Cardiac muscle cell (in vitro differentiated cells and primary cell): ENCODE results near the gene IMMP2L. TPM values are rescaled to one million over a fixed set of nuclear protein-coding genes. Genes with fewer than 3 reads are reported as not detected.

Experiments
- DNase-seq, 2 donors: peaks; one replicate each; pipeline versions ENCODE4 v3.0.0 to v3.0.0-alpha.2; 2010 to 2017; ENCODE audit warnings: low read depth in 1 of 2, low spot score in 1 of 2
- H3K27ac ChIP-seq: fragments of 200-600 bp; sonication (generic); 2 replicates; pipeline ENCODE4 v1.5.1; 2016
- H3K27me3 ChIP-seq: fragments of 200-600 bp; sonication (generic); 2 replicates; pipeline ENCODE4 v1.6.0; 2016; ENCODE audit warnings: control low read depth
- H3K36me3 ChIP-seq: fragments of 200-600 bp; sonication (generic); 2 replicates; pipeline ENCODE4 v1.5.1; 2016; ENCODE audit warnings: control low read depth
- H3K4me1 ChIP-seq: fragments of 200-600 bp; sonication (generic); 2 replicates; pipeline ENCODE4 v1.8.1; 2017; ENCODE audit warnings: low read depth, mild to moderate bottlenecking, mixed run types
- H3K4me3 ChIP-seq: fragments of 200-600 bp; sonication (generic); 2 replicates; pipeline ENCODE4 v1.5.1; 2016; ENCODE audit warnings: mild to moderate bottlenecking
- H3K9me3 ChIP-seq: fragments of 200-600 bp; sonication (generic); 2 replicates; pipeline ENCODE4 v1.5.1; 2017; ENCODE audit warnings: low read depth, mild to moderate bottlenecking, control low read depth
- polyA plus RNA-seq: library from polyadenylated mRNA; unstranded; fragments of >200 nt; fragmentation: Nextera tagmentation; extraction: Ambion mirVana; gene quantifications from 2 replicates; pipeline ENCODE4 v1.2.1, GENCODE V29; 2016
- total RNA-seq: library from RNA; depleted of rRNA; stranded (reverse); fragments of >200 nt; gene quantifications from 2 replicates; pipeline ENCODE4 v1.2.3, GENCODE V29; 2016
- TF ChIP-seq, protein P1 (sequence below): IDR thresholded peaks from 2 replicates; pipeline ENCODE4 v1.5.1; 2012; ENCODE audit warnings: low read depth, mild to moderate bottlenecking, low read length

Gene IMMP2L
- total and polyA plus RNA-seq, 2 experiments from 2014 or later = 6.0 to 11.9 TPM

- H3K36me3 ChIP-seq = no peaks in the 10 kb centered on the region
- TF ChIP-seq, protein P1, sequence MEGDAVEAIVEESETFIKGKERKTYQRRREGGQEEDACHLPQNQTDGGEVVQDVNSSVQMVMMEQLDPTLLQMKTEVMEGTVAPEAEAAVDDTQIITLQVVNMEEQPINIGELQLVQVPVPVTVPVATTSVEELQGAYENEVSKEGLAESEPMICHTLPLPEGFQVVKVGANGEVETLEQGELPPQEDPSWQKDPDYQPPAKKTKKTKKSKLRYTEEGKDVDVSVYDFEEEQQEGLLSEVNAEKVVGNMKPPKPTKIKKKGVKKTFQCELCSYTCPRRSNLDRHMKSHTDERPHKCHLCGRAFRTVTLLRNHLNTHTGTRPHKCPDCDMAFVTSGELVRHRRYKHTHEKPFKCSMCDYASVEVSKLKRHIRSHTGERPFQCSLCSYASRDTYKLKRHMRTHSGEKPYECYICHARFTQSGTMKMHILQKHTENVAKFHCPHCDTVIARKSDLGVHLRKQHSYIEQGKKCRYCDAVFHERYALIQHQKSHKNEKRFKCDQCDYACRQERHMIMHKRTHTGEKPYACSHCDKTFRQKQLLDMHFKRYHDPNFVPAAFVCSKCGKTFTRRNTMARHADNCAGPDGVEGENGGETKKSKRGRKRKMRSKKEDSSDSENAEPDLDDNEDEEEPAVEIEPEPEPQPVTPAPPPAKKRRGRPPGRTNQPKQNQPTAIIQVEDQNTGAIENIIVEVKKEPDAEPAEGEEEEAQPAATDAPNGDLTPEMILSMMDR = no peak
- H3K27me3 ChIP-seq = no peaks in the 10 kb centered on the region
- H3K27ac ChIP-seq = no peak overlapping the region
- H3K4me1 ChIP-seq = no peaks in the 10 kb centered on the region
- DNase-seq = no peak
- H3K4me3 ChIP-seq = no peak overlapping the region
- no peaks in the 10 kb centered on the region for H3K9me3 ChIP-seq
Observed at GRCh38 chr7:111192614-111193413, 369.5 kb downstream of the IMMP2L start.

- Histone ChIP-seq H3K4me1 (no peaks in the 10 kb centered on the region), H3K9me3 (no peaks in the 10 kb centered on the region), H3K4me3 (no peak overlapping the region), H3K27ac (no peak overlapping the region), H3K36me3 (no peaks in the 10 kb centered on the region), H3K27me3 (no peaks in the 10 kb centered on the region)
- TF ChIP-seq, protein P1 = no peak
- no peak for DNase-seq
Observed at GRCh38 chr7:111190804-111191203, 371.5 kb downstream of the IMMP2L start.

GRCh38 chr7:111184987-111185386 is 377.3 kb downstream of the IMMP2L start:
- Histone ChIP-seq H3K27me3 (no peaks in the 10 kb centered on the region), H3K9me3 (no peaks in the 10 kb centered on the region), H3K4me1 (no peaks in the 10 kb centered on the region), H3K27ac (no peak overlapping the region), H3K4me3 (no peak overlapping the region), H3K36me3 (no peaks in the 10 kb centered on the region)
- TF ChIP-seq, protein P1 = no peak
- DNase-seq = no peak

GRCh38 chr7:111183321-111183720 is 379.0 kb downstream of the IMMP2L start:
- Histone ChIP-seq H3K4me3 (no peak overlapping the region), H3K27ac (no peak overlapping the region), H3K9me3 (no peaks in the 10 kb centered on the region), H3K4me1 (no peaks in the 10 kb centered on the region), H3K36me3 (no peaks in the 10 kb centered on the region), H3K27me3 (no peaks in the 10 kb centered on the region)
- TF ChIP-seq, protein P1 = no peak
- no peak for DNase-seq

- TF ChIP-seq, protein P1 = no peak
- Histone ChIP-seq H3K27ac (no peak overlapping the region), H3K27me3 (no peaks in the 10 kb centered on the region), H3K4me3 (no peak overlapping the region), H3K4me1 (no peaks in the 10 kb centered on the region), H3K9me3 (no peaks in the 10 kb centered on the region), H3K36me3 (no peaks in the 10 kb centered on the region)
- DNase-seq = no peak
Observed at GRCh38 chr7:111180338-111180737, 382.0 kb downstream of the IMMP2L start.
